ENCODE measurements around the gene DNAH17. TPM values are rescaled to one million over a fixed set of nuclear protein-coding genes. Genes with fewer than 3 reads are reported as not detected.

DNAH17 gene
- total RNA-seq, 1 experiment from 2014 or later = 0.41 TPM

DNA sequence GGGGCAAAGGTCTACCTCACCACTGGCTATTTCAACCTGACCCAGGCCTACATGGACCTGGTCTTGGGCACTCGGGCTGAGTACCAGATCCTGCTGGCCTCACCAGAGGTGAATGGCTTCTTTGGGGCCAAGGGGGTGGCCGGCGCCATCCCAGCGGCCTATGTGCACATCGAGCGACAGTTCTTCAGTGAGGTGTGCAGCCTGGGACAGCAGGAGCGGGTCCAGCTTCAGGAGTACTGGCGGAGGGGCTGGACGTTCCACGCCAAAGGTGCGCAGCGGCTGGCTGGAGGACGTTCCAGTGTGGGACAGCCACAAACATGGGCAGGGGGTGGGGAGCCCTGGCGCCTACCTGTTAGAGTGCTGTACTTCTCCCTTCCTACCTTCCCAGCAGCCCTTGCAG, 173.4 kb downstream of the DNAH17 start:
- in situ Hi-C loops (cut with HindIII; ENCODE audit: low pct_unique_long_range_greater_than_20kb, low sequenced_read_pairs) = no loop called here
- DNase-seq (ENCODE audit: low read depth) = no peak

DNA sequence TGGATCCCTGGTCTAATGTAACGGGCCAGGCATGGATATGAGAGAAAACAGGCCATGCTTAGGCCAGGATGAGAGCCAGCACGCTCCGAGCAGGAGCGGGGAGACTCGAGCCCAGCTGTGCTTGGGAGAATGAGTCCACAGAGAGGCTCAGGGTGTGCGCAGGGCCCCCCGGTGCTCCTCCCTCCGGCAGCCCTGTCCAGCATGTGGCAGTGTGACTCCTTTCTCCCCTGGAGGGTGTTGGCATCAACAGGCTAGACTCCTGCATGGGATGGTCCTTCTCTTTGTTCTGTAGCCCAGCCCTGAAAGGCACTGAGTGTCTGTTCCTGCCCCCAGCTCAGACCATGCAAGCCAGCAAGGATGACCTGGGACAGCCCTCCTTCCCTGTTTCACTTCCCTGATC, 175.3 kb downstream of the DNAH17 start:
- in situ Hi-C loops (cut with HindIII; ENCODE audit: low pct_unique_long_range_greater_than_20kb, low sequenced_read_pairs) = no loop called here
- DNase-seq (ENCODE audit: low read depth) = no peak

DNA sequence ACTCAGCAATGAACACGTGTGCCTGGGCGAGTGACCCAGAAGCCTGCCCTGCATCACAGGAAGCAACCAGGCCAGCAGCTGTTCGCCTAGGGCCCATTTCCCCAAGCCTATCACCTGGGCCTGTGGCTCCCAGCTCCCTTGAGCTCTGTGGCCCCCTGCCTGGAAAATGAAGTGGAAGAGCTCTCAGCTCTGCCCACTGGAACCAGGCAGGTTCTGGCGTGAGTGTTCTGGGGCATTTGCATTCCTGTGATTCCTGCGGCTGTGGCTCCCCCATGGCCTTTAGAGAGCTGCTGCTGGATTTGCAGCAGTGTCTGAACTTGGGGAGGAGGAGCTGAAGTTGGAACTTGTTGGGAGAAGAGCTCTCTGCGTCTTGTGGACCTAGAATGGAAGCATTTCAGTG, 175.9 kb downstream of the DNAH17 start:
- DNase-seq (ENCODE audit: low read depth) = no peak
- in situ Hi-C loops (cut with HindIII; ENCODE audit: low pct_unique_long_range_greater_than_20kb, low sequenced_read_pairs) = no loop called here

DNA sequence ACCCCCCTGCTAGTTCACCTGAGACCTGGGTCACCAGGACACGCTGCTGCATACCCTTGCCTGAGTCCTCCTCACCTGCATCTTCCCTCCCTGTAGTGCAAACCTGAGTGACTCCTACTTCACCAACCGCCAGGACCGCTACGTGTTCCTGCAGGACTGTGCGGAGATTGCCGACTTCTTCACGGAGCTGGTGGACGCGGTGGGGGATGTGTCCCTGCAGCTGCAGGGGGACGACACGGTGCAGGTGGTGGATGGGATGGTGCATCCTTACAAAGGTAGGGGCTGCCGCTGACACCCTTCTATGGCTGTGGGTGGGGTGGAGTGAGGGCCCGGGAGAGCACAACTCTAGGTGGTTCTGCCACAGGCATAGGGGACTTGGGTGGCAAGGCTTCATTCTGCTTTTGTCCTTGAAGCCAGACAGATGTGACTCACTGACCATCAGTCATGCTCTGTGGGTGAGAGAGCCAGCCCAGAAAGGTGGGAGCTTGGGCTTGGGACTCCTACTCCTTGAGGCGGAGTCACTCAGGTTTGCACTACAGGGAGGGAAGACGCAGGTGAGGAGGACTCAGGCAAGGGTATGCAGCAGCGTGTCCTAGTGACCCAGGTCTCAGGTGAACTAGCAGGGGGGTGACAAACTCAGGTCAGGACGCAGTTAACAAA, 176.5 kb downstream of the DNAH17 start:
- in situ Hi-C loops (cut with HindIII; ENCODE audit: low pct_unique_long_range_greater_than_20kb, low sequenced_read_pairs) = no loop called here
- DNase-seq (ENCODE audit: low read depth) = peak; percentile 46

DNA sequence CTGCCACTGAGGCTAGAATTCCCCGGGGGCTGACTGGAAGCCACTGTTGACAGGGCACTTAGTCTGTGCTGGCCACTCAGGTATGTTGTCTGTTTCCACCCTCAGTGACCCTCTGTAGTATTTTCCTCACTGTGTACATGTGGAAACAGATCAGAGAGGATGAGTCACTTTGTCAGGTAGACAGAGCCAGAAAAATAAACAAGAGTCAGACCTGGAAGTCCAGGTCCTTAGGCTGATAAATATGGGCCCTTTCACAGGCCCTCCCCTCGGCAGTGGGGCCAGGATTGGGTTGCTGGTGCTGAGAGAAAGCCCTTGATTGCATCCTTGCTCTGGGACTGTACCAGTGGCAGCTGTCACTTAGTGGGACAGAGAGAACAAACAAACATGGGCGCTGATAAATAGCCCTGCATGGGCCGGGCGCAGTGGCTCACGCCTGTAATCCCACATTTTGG, 177.5 kb downstream of the DNAH17 start:
- in situ Hi-C loops (cut with HindIII; ENCODE audit: low pct_unique_long_range_greater_than_20kb, low sequenced_read_pairs) = no loop called here

DNA sequence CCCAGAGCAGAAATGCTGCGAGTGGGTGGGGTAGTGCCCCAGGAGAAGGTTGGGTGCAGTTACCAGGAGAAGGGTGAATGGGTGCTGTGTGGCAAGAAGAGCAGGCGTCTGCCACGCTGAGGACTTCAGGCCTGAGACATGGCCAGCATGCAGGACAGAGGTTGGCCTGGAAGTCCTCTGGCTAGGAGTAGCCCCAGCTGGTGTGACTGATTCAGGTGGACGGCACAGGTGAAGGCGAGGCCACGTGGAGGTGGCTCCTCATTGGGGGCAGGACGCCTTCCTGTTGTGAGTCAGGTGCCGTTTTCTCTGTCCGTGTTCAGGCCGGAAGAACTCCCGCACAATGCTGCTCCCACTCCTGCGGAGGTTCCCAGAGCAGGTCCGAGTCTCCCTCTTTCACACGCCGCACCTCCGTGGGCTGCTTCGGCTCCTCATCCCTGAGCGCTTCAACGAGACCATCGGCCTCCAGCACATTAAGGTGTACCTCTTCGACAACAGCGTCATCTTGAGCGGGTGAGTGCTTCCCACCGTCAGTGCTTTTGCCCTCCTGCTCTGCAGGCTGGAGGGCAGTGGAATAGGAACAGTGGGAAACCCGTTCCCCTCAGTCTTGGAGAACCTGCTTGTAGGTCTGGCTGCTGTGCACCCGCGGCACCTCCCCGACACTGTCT, 178.0 kb downstream of the DNAH17 start:
- DNase-seq (ENCODE audit: low read depth) = no peak
- in situ Hi-C loops (cut with HindIII; ENCODE audit: low pct_unique_long_range_greater_than_20kb, low sequenced_read_pairs) = no loop called here

More for the DNA sequence above, 177.5 kb downstream of the DNAH17 start:
- DNase-seq (ENCODE audit: low read depth) = no peak

DNA sequence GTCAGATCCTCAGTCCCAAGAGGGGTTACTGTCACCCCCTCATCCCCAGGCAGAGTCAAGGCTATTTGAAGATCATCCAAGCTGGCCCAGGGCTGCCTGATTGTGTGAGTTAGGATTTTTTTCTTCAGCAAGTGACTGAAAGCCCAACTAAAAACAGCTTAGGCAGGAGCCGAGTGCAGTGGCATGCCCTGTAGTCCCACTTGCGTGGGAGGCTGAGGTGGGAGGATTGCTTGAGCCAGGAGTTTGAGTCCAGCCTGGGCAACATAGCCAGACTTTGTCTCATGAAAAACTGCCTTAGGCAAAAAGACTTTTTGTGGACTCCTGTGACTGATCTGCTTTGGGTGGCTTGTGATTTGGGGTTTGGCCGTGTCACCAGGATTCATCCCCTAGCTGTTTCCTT, 178.8 kb downstream of the DNAH17 start:
- in situ Hi-C loops (cut with HindIII; ENCODE audit: low pct_unique_long_range_greater_than_20kb, low sequenced_read_pairs) = no loop called here
- no peak for DNase-seq (ENCODE audit: low read depth)

DNA sequence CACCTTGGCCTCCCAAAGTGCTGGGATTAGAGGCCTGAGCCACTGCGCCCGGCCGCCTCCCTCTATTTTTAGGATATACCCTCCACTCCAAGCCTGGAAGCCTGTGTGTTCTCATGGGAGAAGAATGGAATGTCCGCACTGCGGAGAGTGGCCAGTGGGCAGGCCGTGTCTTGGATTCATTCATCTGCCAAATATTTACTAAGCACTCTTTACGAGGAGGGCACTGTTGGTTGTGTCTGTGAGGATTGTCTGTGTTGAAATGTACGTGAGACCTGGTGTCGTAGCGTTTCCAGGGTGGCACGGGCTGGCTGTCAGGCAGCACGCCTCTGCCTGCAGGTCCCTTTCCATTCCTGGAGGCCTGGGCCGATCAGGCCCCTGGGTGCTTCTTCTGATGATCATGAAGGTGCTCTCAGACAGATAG, 179.5 kb downstream of the DNAH17 start:
- in situ Hi-C loops (cut with HindIII; ENCODE audit: low pct_unique_long_range_greater_than_20kb, low sequenced_read_pairs) = no loop called here
- DNase-seq (ENCODE audit: low read depth) = no peak

DNA sequence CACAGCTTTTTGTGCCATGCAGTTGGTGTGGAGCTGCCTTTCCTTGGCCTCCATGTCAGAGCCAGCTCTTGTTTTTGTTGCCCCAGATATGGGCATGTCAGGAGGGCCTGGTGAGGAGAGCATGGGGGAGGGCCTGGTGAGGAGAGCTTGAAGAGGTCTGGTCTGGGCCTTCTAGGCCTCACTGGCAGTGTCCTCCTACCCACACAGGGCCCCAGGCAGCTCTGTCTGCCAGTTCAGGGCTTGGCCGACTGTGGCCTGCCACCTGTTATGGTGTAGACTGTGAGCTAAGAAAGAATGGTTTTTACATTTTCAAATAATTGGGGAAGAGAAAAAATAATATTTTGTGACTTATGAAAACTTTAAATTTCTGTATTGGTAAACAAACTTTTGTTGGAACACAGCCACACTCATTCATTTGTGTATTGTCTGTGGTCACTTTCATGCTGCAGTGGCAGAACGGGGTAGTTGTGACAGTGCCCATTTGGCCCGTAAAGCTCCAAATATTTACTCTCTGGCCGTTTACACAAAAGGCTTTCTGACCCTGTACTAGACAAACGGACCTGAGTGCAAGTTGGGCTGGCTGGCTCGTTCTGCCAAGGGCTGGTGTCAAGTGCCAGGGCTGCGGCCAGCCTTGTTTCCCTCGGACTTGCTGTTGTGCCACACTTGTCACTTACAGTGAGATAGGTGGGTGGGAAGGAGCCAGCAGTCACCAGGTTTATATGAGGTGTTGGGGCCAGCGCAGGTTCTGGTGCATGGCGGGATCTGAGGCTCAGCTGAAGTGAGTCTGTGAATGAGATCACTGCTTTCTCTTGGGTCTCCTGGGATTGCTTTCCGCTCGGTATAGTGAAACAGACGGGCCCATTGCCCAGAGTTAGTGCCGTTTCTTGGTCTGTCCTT, 180.5 kb downstream of the DNAH17 start:
- in situ Hi-C loops (cut with HindIII; ENCODE audit: low pct_unique_long_range_greater_than_20kb, low sequenced_read_pairs) = no loop called here
- DNase-seq (ENCODE audit: low read depth) = no peak

DNA sequence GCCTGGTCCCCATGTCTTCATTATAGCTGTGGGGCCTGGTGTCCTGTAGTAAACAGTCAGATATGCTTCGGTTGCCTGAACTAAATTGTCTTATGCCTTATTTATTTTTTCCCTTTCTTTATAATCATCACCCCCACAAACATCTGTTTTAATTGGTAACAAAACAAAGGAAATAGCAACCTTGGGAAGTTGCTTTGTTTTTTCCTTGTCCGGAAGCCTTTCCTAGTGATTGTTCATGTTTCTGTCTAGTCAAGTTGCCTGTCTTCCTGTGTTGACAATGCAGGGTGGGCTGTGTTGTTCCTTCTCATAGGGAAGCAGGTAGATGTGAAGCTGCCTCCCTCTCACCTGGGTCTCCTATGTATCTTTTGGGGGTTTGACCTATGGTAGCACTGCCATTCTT, 182.0 kb downstream of the DNAH17 start:
- in situ Hi-C loops (cut with HindIII; ENCODE audit: low pct_unique_long_range_greater_than_20kb, low sequenced_read_pairs) = no loop called here
- DNase-seq (ENCODE audit: low read depth) = no peak

DNA sequence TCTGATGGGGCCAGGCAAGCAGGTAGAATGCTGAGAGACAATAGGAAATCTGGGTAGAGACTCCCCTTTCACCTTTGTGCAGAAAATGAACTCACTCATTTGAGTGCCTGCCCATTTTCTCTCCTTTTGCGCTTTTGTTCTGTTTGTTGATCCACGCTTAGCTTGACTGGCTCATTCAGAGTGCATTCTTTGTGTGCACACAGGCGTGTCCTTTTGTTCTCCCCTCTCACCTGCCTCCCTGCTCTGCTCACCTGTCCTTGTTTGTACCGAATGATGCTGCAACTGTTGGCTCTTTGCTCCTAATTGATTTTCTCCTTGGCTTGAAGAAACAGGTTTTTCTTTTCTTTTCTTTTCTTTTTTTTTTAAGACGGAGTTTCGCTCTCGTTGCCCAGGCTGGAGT, 183.0 kb downstream of the DNAH17 start:
- in situ Hi-C loops (cut with HindIII; ENCODE audit: low pct_unique_long_range_greater_than_20kb, low sequenced_read_pairs) = no loop called here
- peak; percentile 47 for DNase-seq (ENCODE audit: low read depth)

DNA sequence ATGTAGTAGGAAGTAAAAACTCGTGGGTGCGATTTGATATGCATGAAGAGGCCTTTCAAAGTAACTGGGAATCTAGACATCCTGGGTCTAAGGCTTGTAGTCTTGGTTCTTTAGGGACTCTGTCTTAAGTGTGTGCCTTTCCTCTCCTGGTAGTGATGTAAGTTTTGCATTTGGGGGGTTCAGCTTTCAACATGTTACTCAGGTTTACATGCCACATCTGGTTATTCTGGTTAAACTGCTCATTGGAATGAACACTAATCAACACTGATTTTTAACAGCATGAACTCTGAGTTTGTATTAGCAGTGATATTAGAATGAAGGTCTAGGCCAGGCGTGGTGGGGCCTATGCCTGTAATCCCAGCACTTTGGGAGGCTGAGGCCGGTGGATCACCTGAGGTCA, 183.6 kb downstream of the DNAH17 start:
- no peak for DNase-seq (ENCODE audit: low read depth)

DNA sequence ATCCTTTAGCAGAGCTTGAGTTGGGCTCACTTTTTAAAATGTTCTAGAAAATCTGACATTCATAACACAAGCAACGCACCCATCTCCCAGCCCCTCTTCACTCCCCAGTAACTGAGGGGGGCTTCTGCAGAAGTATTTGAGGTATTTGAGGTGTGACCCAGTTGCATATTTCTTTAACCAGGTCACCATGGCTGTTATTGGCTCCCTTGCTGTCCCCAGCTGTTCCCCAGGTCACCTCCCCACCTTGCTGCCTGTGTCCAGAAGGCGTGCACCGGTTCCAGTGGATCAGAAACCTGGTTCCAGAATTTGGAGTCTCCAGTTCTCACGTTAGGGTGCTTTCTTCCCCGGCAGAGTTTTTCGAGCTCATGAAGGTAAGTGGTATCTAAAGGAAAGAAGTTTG, 184.9 kb downstream of the DNAH17 start:
- in situ Hi-C loops (cut with HindIII; ENCODE audit: low pct_unique_long_range_greater_than_20kb, low sequenced_read_pairs) = no loop called here
- no peak for DNase-seq (ENCODE audit: low read depth)

More for the DNA sequence above, 183.6 kb downstream of the DNAH17 start:
- in situ Hi-C loops (cut with HindIII; ENCODE audit: low pct_unique_long_range_greater_than_20kb, low sequenced_read_pairs) = no loop called here

DNA sequence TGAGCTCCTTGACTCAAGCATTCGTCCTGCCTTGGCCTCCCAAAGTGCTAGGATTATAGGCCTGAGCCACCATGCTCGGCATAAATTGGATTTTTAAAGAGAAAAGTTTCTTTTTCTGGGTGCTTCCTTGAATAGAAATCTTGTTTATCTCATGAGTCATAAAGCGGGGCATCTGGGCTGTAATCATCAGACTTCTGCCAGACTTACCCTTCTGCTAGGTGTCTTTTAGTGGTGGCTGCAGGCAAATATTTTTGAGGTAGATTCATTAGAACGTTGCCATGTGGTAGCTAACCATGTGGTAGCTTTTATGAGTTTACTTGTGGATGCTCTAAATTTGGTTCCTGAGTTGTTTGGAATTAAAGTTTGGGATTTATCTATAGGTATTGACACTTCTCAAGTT, 185.4 kb downstream of the DNAH17 start:
- in situ Hi-C loops (cut with HindIII; ENCODE audit: low pct_unique_long_range_greater_than_20kb, low sequenced_read_pairs) = no loop called here
- peak; percentile 53 for DNase-seq (ENCODE audit: low read depth)

DNA sequence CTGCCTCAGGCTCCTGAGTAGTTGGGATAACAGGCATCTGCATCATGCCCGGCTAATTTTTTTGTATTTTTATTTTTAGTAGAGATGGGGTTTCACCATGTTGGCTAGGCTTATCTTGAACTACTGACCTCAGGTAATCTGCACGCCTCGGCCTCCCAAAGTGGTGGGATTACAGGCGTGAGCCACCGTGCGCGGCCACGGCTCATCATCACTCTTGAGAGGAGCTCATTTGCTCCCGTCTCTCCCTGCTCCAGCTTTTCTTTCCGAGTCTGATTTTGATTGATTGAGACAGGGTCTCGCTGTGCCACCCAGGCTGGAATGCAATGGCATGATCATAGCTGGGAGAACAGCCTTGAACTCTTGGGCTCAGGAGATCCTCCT, 186.2 kb downstream of the DNAH17 start:
- in situ Hi-C loops (cut with HindIII; ENCODE audit: low pct_unique_long_range_greater_than_20kb, low sequenced_read_pairs) = no loop called here
- no peak for DNase-seq (ENCODE audit: low read depth)

DNA sequence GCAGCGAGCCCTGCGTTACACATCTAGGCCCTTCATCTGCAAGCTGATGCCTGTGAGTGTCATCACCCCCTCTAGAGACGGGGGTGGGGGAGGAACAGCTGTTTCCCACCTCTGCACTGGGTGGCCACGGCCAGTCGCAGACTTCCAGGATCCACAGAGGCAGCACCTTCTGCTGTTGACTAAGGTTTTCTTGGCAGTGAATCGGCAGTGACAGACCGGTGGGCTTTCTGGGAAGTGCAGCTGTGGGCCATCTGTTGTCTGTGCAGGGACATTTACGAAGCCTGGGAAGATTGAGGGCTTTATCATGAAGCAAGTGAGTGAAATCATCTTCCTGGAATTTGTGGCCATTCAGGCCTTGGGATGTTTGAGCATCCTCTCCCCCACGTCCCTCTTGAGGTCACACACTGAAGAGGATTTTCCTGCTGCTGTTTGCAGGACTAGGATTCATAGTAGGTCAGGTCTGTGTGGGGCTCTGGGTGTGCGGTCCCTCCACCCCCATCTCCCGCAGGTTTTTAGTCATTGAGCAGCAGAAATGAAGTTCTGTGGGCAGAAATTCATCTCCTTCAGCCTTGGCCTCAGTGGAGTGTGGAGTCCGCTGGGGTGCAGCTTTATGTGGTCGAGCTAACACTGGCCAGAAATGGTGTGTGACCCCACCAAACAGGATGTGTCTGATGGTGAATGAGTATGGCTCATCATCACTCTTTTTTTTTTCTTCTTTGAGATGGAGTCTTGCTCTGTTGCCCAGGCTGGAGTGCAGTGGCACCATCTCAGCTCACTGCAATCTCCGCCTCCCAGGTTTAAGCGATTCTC, 186.8 kb downstream of the DNAH17 start:
- peak; percentile 47 for DNase-seq (ENCODE audit: low read depth)
- in situ Hi-C loops (cut with HindIII; ENCODE audit: low pct_unique_long_range_greater_than_20kb, low sequenced_read_pairs) = no loop called here

DNA sequence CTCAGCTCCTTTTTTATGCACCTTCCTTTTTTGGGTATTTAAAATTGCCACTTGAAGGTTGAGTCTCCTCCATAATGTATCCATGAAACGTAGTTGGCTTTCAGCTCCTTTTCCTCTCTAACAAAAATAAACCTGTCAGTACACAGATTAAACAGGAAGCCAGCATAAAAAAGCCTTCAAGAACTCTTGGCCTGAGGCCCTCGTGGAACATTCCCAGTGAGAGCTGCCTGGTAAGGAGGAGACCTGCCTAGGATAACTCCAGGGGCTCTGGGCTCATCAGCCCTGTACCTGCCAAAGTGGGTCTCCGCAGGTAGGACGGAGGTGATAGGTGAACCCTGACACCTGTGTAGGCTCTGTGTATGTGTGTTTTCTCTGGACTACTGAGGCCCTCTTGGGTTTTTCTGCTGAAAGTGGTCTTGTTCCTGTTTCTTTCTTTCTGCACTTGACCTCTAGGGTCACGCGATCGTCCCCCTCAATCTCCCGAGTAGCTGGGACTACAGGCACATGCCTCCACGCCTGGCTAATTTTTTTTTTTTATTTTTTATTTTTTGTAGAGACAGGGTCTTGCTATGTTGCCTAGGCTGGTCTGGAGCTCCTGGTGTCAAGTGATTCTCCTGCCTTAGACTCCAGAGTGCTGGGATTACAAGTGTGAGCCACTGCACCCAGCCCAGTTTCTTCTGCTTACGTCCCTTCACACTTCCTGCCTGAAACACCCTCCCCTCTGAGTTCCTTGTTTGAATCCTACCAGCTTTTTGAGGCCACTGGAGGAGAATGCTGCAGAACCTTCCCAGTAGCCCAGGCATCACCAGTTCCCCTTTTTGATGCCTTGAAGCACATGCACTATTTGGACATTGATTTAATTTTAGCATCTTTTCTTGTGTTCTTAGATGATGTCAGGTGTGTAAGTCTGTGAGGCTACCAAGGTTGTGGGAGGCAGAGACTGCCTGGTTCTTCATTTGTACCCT, 188.9 kb downstream of the DNAH17 start:
- DNase-seq (ENCODE audit: low read depth) = no peak
- in situ Hi-C loops (cut with HindIII; ENCODE audit: low pct_unique_long_range_greater_than_20kb, low sequenced_read_pairs) = no loop called here
